ENCODE measurements around the gene CDC42BPG.

The CDC42BPG gene

DNA sequence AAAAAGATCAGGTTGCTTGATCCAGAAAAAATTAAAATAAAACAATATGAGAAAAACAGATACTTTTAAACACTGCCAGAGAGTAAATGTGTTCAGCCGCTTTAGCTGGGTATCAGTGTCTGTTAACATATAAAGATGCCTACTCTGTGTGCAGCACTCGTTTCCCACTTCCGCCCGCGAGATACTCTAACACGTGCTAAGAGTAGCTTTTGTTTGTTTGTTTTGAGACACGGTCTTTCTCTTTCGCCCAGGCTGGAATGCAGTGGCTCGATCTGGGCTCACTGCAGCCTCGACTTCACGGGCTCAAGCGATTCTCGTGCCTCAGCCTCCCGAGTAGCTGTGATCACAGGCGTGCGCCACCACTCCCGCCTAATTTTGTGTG is 33.6 kb downstream of the CDC42BPG start (continued):
- TF ChIP-seq, protein P1, sequence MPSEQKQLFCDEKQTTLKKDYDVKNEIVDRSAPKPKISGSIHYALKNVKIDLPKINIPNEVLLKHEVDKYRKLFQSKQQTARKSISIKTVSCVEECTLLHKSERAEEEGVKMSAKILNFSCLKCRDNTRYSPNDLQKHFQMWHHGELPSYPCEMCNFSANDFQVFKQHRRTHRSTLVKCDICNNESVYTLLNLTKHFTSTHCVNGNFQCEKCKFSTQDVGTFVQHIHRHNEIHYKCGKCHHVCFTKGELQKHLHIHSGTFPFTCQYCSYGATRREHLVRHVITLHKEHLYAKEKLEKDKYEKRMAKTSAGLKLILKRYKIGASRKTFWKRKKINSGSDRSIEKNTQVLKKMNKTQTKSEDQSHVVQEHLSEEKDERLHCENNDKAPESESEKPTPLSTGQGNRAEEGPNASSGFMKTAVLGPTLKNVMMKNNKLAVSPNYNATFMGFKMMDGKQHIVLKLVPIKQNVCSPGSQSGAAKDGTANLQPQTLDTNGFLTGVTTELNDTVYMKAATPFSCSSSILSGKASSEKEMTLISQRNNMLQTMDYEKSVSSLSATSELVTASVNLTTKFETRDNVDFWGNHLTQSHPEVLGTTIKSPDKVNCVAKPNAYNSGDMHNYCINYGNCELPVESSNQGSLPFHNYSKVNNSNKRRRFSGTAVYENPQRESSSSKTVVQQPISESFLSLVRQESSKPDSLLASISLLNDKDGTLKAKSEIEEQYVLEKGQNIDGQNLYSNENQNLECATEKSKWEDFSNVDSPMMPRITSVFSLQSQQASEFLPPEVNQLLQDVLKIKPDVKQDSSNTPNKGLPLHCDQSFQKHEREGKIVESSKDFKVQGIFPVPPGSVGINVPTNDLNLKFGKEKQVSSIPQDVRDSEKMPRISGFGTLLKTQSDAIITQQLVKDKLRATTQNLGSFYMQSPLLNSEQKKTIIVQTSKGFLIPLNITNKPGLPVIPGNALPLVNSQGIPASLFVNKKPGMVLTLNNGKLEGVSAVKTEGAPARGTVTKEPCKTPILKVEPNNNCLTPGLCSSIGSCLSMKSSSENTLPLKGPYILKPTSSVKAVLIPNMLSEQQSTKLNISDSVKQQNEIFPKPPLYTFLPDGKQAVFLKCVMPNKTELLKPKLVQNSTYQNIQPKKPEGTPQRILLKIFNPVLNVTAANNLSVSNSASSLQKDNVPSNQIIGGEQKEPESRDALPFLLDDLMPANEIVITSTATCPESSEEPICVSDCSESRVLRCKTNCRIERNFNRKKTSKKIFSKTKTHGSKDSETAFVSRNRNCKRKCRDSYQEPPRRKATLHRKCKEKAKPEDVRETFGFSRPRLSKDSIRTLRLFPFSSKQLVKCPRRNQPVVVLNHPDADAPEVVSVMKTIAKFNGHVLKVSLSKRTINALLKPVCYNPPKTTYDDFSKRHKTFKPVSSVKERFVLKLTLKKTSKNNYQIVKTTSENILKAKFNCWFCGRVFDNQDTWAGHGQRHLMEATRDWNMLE (tag by site-specific recombination; conservative IDR thresholded peaks at IDR 0.05; ENCODE audit: low read depth) = no peak
- TF ChIP-seq ZBTB17 (tag by site-specific recombination; IDR thresholded peaks at IDR 0.05) (peak; percentile 84), ZNF223 (tag by site-specific recombination; IDR thresholded peaks at IDR 0.05) (no peak), ZNF664 (tag by site-specific recombination; IDR thresholded peaks at IDR 0.05) (no peak), SETDB1 (IDR thresholded peaks at IDR 0.05; ENCODE audit: insufficient read length, low read length) (peak; percentile 34), ZNF548 (tag by site-specific recombination; IDR thresholded peaks at IDR 0.05) (no peak)
- TF ChIP-seq, protein P2, sequence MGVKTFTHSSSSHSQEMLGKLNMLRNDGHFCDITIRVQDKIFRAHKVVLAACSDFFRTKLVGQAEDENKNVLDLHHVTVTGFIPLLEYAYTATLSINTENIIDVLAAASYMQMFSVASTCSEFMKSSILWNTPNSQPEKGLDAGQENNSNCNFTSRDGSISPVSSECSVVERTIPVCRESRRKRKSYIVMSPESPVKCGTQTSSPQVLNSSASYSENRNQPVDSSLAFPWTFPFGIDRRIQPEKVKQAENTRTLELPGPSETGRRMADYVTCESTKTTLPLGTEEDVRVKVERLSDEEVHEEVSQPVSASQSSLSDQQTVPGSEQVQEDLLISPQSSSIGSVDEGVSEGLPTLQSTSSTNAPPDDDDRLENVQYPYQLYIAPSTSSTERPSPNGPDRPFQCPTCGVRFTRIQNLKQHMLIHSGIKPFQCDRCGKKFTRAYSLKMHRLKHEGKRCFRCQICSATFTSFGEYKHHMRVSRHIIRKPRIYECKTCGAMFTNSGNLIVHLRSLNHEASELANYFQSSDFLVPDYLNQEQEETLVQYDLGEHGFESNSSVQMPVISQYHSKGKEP (tag by site-specific recombination; IDR thresholded peaks at IDR 0.05) = no peak
- TF ChIP-seq, protein P3, sequence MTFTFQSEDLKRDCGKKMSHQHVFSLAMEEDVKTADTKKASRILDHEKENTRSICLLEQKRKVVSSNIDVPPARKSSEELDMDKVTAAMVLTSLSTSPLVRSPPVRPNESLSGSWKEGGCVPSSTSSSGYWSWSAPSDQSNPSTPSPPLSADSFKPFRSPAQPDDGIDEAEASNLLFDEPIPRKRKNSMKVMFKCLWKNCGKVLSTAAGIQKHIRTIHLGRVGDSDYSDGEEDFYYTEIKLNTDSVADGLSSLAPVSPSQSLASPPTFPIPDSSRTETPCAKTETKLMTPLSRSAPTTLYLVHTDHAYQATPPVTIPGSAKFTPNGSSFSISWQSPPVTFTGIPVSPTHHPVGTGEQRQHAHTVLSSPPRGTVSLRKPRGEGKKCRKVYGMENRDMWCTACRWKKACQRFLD (tag by site-specific recombination; IDR thresholded peaks at IDR 0.05) = no peak
- TF ChIP-seq, protein P4, sequence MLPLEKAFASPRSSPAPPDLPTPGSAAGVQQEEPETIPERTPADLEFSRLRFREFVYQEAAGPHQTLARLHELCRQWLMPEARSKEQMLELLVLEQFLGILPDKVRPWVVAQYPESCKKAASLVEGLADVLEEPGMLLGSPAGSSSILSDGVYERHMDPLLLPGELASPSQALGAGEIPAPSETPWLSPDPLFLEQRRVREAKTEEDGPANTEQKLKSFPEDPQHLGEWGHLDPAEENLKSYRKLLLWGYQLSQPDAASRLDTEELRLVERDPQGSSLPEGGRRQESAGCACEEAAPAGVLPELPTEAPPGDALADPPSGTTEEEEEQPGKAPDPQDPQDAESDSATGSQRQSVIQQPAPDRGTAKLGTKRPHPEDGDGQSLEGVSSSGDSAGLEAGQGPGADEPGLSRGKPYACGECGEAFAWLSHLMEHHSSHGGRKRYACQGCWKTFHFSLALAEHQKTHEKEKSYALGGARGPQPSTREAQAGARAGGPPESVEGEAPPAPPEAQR (tag by site-specific recombination; IDR thresholded peaks at IDR 0.05) = no peak

DNA sequence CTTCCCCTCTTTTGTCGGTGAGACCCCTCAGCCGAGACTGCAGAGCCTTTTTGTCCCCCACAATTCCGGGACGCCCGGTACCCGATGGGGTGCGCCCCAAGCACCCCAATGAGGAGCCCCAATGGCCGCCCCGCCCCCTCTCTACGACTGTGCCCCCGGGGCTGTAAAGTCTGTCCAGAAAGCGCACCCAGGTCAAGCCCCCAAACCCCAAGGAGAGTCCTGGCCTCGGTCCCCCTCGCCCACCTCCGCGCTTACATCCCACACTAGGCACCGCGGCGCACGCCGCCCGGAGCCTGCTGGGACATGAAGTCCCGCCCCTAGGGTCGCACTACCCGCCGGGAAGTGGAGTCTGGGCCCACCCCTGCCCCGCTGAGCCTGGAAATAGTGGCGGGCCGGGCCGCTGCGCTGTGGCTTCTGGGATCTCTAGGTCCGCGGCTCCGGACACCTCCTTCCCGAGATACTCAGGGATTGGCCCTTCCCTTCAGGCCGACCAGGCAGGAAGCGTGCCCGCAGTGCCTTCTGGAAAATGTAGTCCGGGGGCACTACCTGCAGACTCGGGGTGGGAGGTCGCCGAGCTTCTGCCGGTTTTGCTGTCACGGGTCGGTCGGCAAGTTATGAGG is 34.1 kb downstream of the CDC42BPG start, which contains the start of gene MEN1:
TSS of gene MEN1 (minus strand) at position 281 of the 620 bp plus-strand sequence. CDS start 442 bp downstream, outside the sequence.
- CTCF ChIA-PET = interaction anchor here (0.7 to 1.0 kb wide), 3 partner anchors 10 to 77 kb away, joined by 3 to 4 read pairs (median 4); no protein-coding TSS in a partner anchor
- peaks cover 0 to 35% of the 10 kb centered on the region in 2 experiments; a peak in 2 of 3 replicates for H3K36me3 ChIP-seq (ENCODE audit: control insufficient read depth in 2 of 2, insufficient read depth in 1 of 2, low read length in 2 of 2)
- no peaks in the 10 kb centered on the region for H3K4me1 ChIP-seq (ENCODE audit: control insufficient read depth, insufficient read depth, low read length)
- no peaks in the 10 kb centered on the region for H3K9me3 ChIP-seq (ENCODE audit: control insufficient read depth, insufficient read depth, low read depth, low read length)
- no peak within 1 kb of the TSS; the same call in 1 of the 2 replicates for H3K27ac ChIP-seq (ENCODE audit: extremely low read depth, low read depth, low read length)
- peak within 1 kb of the TSS; percentile 75 for H3K4me3 ChIP-seq (ENCODE audit: low read depth, low read length)
- POLR2A ChIA-PET = interaction anchor here (0.8 to 1.8 kb wide), 5 partner anchors 11 to 68 kb away, joined by 3 to 7 read pairs (median 4); partner anchors contain the start of genes CDC42BPG, EHD1 and SF1
- TF ChIP-seq ZNF501 (tag by site-specific recombination; IDR thresholded peaks at IDR 0.05) (0 out of 2 replicates have a peak, but pooled peaks have one; percentile 39), KLF16 (tag by site-specific recombination; IDR thresholded peaks at IDR 0.05) (peak; percentile 21; the same call in 1 of the 2 replicates), ZNF341 (tag by site-specific recombination; IDR thresholded peaks at IDR 0.05; ENCODE audit: low read depth) (peak; percentile 82), ZIC2 (tag by site-specific recombination; IDR thresholded peaks at IDR 0.05) (peak; percentile 69), ZNF629 (tag by site-specific recombination; IDR thresholded peaks at IDR 0.05) (0 out of 2 replicates have a peak, but pooled peaks have one; percentile 19), ZNF473 (tag by site-specific recombination; IDR thresholded peaks at IDR 0.05) (no peak), MEIS1 (CRISPR knock-in tag; IDR thresholded peaks at IDR 0.05; ENCODE audit: borderline replicate concordance) (no peak), ZBTB20 (tag by site-specific recombination; IDR thresholded peaks at IDR 0.05) (peak; percentile 62; the same call in 1 of the 2 replicates), ZBTB8A (tag by site-specific recombination; IDR thresholded peaks at IDR 0.05) (peak; percentile 78), ZNF510 (tag by site-specific recombination; IDR thresholded peaks at IDR 0.05; ENCODE audit: insufficient replicate concordance) (no peak), EGR2 (tag by site-specific recombination; IDR thresholded peaks at IDR 0.05; ENCODE audit: low read depth) (peak; percentile 70), GLIS2 (tag by site-specific recombination; IDR thresholded peaks at IDR 0.05) (peak; percentile 55)
- TF ChIP-seq, protein P5, sequence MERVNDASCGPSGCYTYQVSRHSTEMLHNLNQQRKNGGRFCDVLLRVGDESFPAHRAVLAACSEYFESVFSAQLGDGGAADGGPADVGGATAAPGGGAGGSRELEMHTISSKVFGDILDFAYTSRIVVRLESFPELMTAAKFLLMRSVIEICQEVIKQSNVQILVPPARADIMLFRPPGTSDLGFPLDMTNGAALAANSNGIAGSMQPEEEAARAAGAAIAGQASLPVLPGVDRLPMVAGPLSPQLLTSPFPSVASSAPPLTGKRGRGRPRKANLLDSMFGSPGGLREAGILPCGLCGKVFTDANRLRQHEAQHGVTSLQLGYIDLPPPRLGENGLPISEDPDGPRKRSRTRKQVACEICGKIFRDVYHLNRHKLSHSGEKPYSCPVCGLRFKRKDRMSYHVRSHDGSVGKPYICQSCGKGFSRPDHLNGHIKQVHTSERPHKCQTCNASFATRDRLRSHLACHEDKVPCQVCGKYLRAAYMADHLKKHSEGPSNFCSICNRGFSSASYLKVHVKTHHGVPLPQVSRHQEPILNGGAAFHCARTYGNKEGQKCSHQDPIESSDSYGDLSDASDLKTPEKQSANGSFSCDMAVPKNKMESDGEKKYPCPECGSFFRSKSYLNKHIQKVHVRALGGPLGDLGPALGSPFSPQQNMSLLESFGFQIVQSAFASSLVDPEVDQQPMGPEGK (tag by site-specific recombination; IDR thresholded peaks at IDR 0.05) = peak; percentile 62

All from HEK293 (cell line).